GM12873 (cell line): ENCODE measurements around the gene TMEM201.

Experiments
- TF ChIP-seq, protein P1 (sequence below): IDR thresholded peaks from 2 replicates; pipeline ENCODE4 v1.5.1; 2012; ENCODE audit warnings: low read depth, mild to moderate bottlenecking, moderate library complexity, low read length, control low read depth; ENCODE audit not compliant: insufficient read depth; ENCODE audit errors: missing control alignments

The TMEM201 gene

DNA sequence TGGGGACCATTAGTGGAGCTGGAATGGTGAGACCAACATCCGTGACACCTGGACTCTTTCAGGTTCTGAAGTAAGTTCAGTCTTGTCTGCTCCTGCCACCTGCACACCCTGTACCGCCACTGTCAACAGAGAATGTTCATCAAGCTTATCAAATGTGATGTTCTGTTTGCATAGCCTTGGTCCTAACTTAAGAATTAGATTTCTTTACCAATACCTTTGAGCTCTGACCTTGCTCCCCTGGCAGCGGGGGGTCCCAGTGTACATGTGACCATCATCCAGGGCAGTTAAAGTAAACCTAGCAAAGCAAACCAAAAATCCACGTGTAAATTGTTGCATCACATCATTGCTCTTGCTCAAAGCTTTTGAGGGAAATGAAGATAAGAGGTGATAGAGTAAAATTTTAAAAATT is 35.0 kb upstream of the TMEM201 start:
- TF ChIP-seq, protein P1, sequence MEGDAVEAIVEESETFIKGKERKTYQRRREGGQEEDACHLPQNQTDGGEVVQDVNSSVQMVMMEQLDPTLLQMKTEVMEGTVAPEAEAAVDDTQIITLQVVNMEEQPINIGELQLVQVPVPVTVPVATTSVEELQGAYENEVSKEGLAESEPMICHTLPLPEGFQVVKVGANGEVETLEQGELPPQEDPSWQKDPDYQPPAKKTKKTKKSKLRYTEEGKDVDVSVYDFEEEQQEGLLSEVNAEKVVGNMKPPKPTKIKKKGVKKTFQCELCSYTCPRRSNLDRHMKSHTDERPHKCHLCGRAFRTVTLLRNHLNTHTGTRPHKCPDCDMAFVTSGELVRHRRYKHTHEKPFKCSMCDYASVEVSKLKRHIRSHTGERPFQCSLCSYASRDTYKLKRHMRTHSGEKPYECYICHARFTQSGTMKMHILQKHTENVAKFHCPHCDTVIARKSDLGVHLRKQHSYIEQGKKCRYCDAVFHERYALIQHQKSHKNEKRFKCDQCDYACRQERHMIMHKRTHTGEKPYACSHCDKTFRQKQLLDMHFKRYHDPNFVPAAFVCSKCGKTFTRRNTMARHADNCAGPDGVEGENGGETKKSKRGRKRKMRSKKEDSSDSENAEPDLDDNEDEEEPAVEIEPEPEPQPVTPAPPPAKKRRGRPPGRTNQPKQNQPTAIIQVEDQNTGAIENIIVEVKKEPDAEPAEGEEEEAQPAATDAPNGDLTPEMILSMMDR = no peak

DNA sequence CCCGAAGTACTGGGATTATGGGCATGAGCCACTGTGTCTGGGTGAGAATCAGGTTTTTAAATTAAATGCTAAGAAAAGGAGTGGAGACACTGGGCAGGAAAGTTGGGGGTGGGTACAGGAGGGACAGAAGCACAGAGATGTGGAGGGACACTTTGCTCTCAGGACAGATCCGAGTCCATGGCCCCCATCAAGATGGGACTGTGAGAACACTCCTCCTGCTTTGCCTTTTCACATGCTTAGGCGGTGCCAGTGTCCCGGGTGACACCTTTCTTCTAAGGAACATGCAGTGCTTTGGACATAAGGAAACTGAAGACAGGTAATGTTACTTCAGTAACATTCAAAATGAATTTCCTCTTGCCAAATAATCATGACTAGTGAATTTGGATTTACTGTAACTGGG is 32.8 kb upstream of the TMEM201 start:
- TF ChIP-seq, protein P1 = no peak

DNA sequence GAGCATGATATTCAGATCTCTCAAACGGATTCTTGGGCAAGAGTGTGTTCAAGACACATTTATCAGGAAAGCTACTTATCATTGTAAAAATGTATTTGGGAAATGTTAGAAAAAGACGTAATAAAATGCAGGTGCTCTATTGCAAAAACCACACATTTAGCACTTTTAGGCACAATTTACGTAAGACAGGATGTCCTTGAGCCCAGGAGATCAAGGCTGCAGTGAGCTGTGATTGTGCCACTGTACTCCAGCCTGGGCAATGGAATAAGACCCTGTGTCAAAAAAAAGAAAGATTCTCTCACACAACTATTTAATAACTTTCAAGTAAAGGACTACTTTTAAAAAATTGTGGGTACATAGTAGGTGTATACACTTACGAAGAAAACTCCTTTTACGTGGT is 31.1 kb upstream of the TMEM201 start:
- TF ChIP-seq, protein P1 = no peak

DNA sequence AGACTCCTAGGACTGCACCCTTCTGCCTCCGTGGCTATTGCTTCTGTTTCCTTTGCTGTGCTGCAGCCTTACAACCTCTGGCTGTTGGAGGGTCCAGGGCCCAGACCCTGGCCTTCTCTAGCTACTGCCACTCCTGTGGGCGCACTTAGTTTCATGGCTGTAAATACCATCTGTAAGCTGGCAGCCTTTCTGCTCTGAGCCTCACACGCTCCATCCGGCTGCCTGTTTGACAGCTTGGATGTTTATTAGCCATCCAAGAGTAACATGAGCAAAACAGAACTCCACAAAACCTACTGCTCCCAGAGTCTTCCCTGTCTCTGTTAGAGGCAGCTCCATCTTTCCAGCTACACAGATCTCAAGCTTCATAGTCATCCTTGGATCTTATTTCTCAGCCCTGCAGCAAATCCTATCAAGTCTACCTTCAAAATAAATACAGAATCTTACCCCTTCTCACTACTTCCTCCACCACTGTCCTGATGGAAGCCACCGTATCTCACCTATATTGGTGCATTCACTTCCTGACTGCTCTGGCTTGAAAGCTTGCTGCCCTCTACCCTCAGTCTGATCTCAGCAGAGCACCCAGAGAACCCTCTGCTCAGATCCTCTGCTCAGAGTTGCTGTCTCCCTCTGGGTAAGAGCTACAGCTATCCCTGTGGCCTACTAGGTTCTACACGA is 30.3 kb upstream of the TMEM201 start:
- TF ChIP-seq, protein P1 = no peak

DNA sequence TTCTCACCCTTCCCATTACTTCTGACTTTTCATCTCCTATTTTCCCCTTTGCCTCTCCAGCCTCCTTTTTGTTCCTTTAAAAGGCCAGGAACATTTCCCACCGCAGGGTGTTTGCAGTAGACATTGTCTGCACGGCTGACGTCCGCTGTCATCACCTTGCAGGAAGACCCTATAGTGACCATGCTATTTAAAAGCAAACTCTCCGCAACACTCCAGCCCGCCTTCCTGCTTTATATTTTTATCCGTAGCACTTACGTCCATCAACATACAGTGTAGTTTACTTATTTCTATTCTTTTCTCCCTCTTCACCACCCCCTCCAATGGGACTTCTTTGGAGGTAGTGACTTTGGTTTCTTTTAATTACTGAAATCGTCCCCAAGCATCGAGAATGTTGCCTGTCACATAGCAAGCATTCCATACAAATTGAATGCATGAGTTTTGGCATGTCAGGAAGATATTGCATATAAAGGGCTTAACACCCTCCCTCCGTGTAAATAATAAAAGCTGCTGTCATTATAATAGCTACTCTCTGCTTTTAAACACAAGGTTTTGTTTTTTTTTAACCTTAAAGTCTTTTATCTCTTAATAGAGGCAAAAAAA is 29.7 kb upstream of the TMEM201 start:
- TF ChIP-seq, protein P1 = no peak

DNA sequence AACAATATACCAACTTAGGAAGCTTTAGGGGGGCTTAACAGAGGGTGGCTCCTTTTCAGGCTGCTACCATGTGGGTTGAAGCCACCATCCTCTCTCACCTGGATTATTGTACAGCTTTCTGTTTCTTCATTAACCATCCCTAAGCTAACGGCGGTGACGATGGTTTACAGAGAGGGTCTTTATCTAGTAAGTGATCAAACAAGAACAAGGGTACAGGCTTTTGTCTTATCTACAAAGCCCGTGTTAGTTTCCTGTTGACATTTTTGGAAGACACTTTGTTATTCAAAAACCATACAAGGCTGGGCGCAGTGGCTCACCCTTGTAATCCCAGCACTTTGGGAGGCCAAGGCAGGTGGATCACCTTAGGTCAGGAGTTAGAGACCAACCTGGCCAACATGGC is 29.0 kb upstream of the TMEM201 start:
- TF ChIP-seq, protein P1 = no peak

DNA sequence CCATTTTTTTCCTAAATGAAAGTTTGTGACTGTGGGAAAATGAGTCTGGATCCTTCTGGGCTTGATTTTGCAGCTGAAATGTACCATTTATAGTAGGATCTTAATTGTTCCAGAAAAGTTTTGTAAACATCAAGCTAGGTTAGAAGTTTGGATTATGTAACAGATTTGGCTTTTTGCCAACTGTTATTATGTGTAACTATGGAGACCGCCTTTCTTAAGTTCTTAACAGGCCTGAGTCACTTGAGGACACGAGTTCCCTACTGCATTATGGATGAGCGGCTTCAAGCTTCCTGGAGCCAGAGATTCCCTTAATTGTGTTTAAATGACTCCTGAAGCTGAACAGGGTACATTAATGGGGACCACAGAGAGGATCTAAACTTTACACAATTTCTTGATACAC is 27.3 kb upstream of the TMEM201 start:
- TF ChIP-seq, protein P1 = no peak
